MCF 10A (cell line): Measurements from ENCODE around the gene DGCR2. TPM values are rescaled to one million over a fixed set of nuclear protein-coding genes. Genes with fewer than 3 reads are reported as not detected.

Experiments
- BruUV-seq: library from RNA; stranded (reverse); fragments of 400-500 nt; replicated peaks from 2 replicates; lab custom pipeline; 2021; lab: Mats Ljungman, UMichigan
- CTCF ChIA-PET: fragments of 300-600 bp; sonication (Branson Sonifier 250); formaldehyde crosslinking; extraction: SDS; loops from one replicate; lab custom pipeline; 2021; ENCODE audit warnings: antibody characterized with exemption, inconsistent platforms; lab: Yijun Ruan, JAX
- POLR2A ChIA-PET: fragments of 300-600, 350-650 bp; sonication (Branson Sonifier 250); formaldehyde crosslinking; extraction: SDS; loops from one replicate; lab custom pipeline; 2020; ENCODE audit warnings: antibody characterized with exemption, inconsistent platforms; lab: Yijun Ruan, JAX
- DNase-seq: peaks from one replicate; pipeline ENCODE4 v3.0.0-alpha.2; 2018; ENCODE audit not compliant: unreplicated experiment
- H3K27ac Mint-ChIP-seq: one replicate; pipeline ENCODE4 v1.8.0; 2022; ENCODE audit warnings: mild to moderate bottlenecking, low read depth, mixed read lengths; ENCODE audit not compliant: unreplicated experiment
- H3K27me3 Mint-ChIP-seq: one replicate; pipeline ENCODE4 v1.8.0; 2022; ENCODE audit warnings: mixed read lengths; ENCODE audit not compliant: insufficient read depth, unreplicated experiment
- H3K36me3 Mint-ChIP-seq: one replicate; pipeline ENCODE4 v1.8.0; 2022; ENCODE audit warnings: mild to moderate bottlenecking, moderate library complexity, mixed read lengths; ENCODE audit not compliant: insufficient read depth, unreplicated experiment
- H3K4me1 Mint-ChIP-seq: one replicate; pipeline ENCODE4 v1.8.0; 2022; ENCODE audit warnings: mixed read lengths; ENCODE audit not compliant: insufficient read depth, unreplicated experiment
- H3K4me3 Mint-ChIP-seq: one replicate; pipeline ENCODE4 v1.8.0; 2022; ENCODE audit warnings: mild to moderate bottlenecking, moderate library complexity, mixed read lengths; ENCODE audit not compliant: unreplicated experiment
- H3K9me3 Mint-ChIP-seq: one replicate; pipeline ENCODE4 v1.8.0; 2022; ENCODE audit warnings: mixed read lengths; ENCODE audit not compliant: unreplicated experiment
- CTCF ChIP-seq: fragments of 200-600 bp; IDR thresholded peaks from one replicate; pipeline ENCODE4 v1.8.0; 2022; ENCODE audit warnings: antibody characterized with exemption, mild to moderate bottlenecking; ENCODE audit not compliant: unreplicated experiment
- intact Hi-C: fragments of 100-400 bp; cut with micrococcal nuclease; formaldehyde crosslinking; loops from 2 replicates; pipeline ENCODE4 v1.14.1; 2022
- total RNA-seq: library from RNA; stranded (reverse); gene quantifications from 2 replicates; pipeline ENCODE4 v1.2.3, GENCODE V29; 2022

DGCR2 gene
- total RNA-seq, 1 experiment from 2014 or later, result 41.2 TPM

- BruUV-seq, result no TSS peak
- intact Hi-C loops, result no loop called here
- no peak overlapping the region for H3K4me3 Mint-ChIP-seq
- DNase-seq, result no peak
- no peak overlapping the region for H3K27ac Mint-ChIP-seq
- TF ChIP-seq CTCF, result no peak
- ChIA-PET POLR2A (no interaction called here), CTCF (interaction anchor here (1.2 to 1.5 kb wide), 2 partner anchors 43 to 87 kb away, joined by 3 to 4 read pairs; no protein-coding TSS in a partner anchor)
- no peaks in the 10 kb centered on the region for H3K27me3 Mint-ChIP-seq
- H3K9me3 Mint-ChIP-seq, result no peaks in the 10 kb centered on the region
- H3K36me3 Mint-ChIP-seq, result peaks cover 68% of the 10 kb centered on the region
- H3K4me1 Mint-ChIP-seq, result no peaks in the 10 kb centered on the region
Measured at GRCh38 chr22:19042285-19043120, 79.7 kb downstream of the DGCR2 start.

DNA sequence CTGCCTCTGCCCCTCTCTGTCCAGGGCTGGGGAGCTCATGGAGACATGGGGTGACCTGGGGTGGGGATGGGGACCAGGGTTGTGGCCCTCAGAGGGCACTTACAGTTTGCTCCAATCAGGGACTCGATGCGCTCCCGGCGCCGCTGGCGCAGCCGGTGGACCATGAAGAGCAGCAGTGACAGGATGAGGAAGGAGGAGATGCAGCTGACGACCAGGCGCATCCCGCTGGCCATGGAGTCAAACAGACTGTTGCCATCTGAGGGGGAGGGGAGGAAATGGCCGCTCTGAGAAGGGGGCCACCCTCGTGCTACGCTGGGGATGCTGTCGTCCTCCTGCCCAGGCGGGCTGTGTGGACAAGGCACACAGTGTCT lies 80.5 kb downstream of the DGCR2 start:
- no peak for DNase-seq
- no peaks in the 10 kb centered on the region for H3K4me1 Mint-ChIP-seq
- TF ChIP-seq CTCF, result no peak
- ChIA-PET POLR2A (no interaction called here), CTCF (no interaction called here)
- no peaks in the 10 kb centered on the region for H3K27me3 Mint-ChIP-seq
- H3K27ac Mint-ChIP-seq, result no peak overlapping the region
- no TSS peak for BruUV-seq
- no peaks in the 10 kb centered on the region for H3K9me3 Mint-ChIP-seq
- H3K36me3 Mint-ChIP-seq, result peaks cover 68% of the 10 kb centered on the region
- H3K4me3 Mint-ChIP-seq, result no peak overlapping the region
- intact Hi-C loops, result no loop called here

GRCh38 chr22:19040888-19041703 lies 81.1 kb downstream of the DGCR2 start:
- Mint-ChIP-seq H3K4me3 (no peak overlapping the region), H3K27me3 (no peaks in the 10 kb centered on the region), H3K27ac (no peak overlapping the region), H3K36me3 (peaks cover 68% of the 10 kb centered on the region), H3K9me3 (no peaks in the 10 kb centered on the region), H3K4me1 (no peaks in the 10 kb centered on the region)
- POLR2A ChIA-PET, result no interaction called here
- no peak for TF ChIP-seq CTCF
- DNase-seq, result no peak
- no TSS peak for BruUV-seq
- intact Hi-C loops, result no loop called here
- CTCF ChIA-PET, result interaction anchor here (0.7 kb wide), 1 partner anchor 35 kb away, joined by 3 read pairs; no protein-coding TSS in a partner anchor

GRCh38 chr22:19040391-19040861 lies 81.8 kb downstream of the DGCR2 start:
- intact Hi-C loops, result no loop called here
- Mint-ChIP-seq H3K27ac (no peak overlapping the region), H3K4me1 (no peaks in the 10 kb centered on the region), H3K27me3 (no peaks in the 10 kb centered on the region), H3K9me3 (no peaks in the 10 kb centered on the region), H3K36me3 (peaks cover 62% of the 10 kb centered on the region), H3K4me3 (no peak overlapping the region)
- CTCF ChIA-PET, result interaction anchor here (0.7 kb wide), 1 partner anchor 36 kb away, joined by 3 read pairs; no protein-coding TSS in a partner anchor
- POLR2A ChIA-PET, result no interaction called here
- BruUV-seq, result no TSS peak
- no peak for TF ChIP-seq CTCF
- no peak for DNase-seq
